NCI-H128 (cell line): ENCODE results near the gene PLEKHO2.

ENCODE experiments used
- DNase-seq: peaks from one replicate; lab custom pipeline; 2025; ENCODE audit not compliant: unreplicated experiment; lab: John Stamatoyannopoulos, UW

PLEKHO2 gene

DNA sequence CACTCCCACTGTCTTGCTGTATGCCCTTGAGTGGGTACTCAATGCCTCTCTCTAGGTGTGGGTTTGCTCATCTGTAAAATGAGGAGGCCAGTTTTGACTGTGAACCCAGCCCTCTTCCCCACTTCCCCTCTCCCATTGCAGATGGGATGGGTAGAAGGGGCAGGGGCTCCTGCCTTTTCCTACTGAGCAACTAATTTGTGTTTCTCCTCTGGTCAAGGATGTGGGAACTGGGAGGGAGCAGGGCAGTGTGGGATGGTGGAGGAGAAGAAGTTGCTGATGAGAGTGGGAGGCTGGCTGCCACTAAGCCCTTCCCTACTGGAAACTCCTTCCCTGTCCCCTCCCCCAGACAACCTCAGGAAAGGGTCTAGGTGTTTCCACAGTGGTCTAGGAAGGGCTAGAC, 49.8 kb downstream of the PLEKHO2 start:
- DNase-seq = no peak

DNA sequence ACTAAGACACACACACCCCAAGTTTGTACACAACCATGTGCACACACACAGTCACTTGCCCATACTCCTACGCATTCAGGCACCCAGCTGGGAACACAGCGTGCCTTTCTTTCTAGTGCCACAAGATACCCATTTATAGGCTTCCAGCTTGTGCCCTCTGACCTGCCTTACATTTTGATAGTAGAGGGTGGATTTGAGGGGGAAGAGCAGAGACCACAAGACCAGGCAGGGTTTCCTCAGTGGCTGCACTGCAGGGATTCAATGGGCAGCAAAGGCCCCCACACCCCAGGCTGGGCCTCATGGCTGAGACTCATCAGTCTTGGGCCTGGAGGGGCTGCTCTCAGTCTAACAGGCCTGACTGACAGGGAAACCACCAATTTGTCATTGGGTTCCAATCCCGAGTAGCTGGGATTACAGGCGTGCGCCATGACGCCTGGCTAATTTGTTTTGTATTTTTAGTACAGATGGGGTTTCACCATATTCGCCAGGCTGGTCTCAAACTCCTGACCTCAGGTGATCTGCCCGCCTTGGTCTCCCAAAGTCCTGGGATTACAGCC, 51.2 kb downstream of the PLEKHO2 start:
- no peak for DNase-seq

- no peak for DNase-seq
These were observed 52.0 kb downstream of the PLEKHO2 start for GRCh38 chr15:64893481-64894394.

- DNase-seq = no peak
These were observed 52.8 kb downstream of the PLEKHO2 start for GRCh38 chr15:64894395-64895056.

DNA sequence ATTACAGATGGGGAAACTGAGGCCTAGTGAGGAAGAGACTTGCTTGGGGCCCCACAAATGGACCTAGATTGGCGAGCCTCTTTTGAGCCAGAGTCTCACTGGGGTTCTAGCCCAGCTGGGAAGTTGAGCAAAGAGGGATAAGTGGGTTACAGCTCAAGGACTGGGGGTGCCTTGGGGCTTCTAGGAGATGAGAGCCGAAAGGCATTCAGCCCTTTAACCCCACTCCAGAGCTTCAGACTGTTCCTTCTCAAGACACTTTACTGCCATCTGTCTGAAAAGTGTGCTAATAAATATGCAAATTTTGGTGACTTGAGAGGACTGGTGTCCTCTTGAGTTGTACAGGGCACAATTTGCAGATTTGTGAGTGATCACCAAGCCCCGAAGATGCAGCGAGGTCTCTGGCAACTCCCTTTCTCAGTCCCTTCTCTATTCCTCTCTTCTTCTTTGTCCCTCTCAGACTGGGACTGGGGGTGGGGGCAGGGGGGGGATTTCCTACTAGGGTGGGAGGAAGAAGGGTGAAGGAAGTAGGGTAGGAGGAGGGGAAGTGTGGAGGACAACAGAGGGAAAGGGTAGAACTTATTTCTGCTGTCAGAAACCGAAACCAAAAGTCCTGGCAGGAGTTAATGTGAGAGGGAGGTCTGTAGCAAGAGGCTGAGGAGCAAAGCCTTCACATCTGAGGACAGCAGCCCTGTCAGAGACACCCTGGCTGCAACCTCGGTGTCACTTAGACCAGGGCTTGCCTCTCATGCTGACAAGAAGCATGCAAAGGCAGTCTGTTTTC, 53.8 kb downstream of the PLEKHO2 start:
- DNase-seq = no peak

- no peak for DNase-seq
These were observed 54.8 kb downstream of the PLEKHO2 start for GRCh38 chr15:64896371-64897069.

- no peak for DNase-seq
These were observed 55.8 kb downstream of the PLEKHO2 start for GRCh38 chr15:64897345-64897985.

GRCh38 chr15:64898406-64898805, 56.7 kb downstream of the PLEKHO2 start:
- DNase-seq = no peak

DNA sequence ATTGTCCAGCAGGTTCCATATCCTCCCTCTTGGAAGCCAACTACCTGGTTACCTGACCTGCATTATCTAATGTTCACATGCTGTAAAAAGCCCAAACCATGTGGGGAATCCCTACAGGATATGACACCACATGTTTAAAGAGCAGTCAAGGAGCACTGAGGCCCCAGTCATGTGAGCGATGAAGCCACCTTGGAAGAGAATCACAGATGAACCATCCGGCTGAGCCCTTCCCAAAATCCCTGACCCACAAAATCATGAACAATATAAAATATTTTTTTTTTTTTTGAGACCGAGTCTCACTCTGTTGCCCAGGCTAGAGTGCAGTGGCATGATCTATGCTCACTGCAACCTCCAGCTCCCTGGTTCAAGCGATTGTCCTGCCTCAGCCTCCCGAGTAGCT, 59.4 kb downstream of the PLEKHO2 start:
- no peak for DNase-seq

DNA sequence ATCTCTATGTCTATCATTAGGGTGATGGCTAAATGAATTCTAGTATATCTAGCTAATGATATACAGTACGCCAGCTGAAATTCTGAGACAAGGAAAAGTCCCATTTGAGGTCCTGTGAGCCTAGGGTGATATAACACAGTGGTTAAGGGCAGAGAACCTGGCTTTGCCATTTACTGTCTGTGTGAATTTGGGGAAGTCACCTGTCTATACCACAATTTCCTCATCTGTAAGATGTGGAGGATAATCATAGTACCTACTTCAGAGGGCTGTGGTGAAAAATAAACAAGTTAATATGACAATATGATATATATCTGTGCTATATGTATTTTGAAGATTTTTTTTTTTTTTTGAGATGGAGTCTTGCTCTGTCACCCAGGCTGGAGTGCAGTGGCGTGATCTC, 60.2 kb downstream of the PLEKHO2 start:
- no peak for DNase-seq

DNA sequence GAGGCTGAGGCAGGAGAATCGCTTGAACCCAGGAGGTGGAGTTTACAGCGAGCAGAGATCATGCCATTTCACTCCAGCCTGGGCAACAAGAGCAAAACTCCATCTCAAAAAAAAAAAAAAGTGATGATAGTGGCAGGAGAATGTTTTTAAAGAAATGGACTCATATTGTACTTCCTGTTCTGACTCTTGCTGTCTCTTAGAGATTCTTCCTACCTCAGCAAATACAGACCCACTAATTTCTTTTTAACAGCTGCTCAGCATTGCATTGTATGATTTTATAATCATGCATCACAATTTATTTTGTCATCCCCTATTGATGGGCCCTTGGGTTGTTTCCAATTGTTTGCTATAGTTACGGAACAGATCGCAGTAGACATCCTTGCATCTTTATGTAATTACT, 61.1 kb downstream of the PLEKHO2 start:
- DNase-seq = no peak

- DNase-seq = no peak
These were observed 61.7 kb downstream of the PLEKHO2 start for GRCh38 chr15:64903326-64903950.

DNA sequence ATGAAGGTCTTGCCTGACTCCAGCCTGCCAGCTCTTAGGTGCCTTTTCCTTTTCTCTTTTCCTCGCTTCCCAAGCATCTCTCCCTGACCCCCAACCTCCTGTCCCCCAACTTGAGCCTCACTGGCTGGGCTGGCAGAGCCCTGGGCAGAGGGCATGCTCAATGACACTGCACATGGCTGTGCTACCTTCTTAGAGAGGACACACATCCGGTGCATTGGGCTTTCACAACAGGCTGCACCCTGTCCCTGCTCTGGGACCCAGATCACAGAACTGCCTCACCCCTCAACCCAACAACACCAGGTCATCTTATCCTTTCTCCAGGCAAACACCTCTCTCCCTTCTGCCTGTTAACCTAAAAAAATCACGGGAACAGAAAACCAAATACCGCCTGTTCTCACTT, 62.5 kb downstream of the PLEKHO2 start:
- DNase-seq = no peak

DNA sequence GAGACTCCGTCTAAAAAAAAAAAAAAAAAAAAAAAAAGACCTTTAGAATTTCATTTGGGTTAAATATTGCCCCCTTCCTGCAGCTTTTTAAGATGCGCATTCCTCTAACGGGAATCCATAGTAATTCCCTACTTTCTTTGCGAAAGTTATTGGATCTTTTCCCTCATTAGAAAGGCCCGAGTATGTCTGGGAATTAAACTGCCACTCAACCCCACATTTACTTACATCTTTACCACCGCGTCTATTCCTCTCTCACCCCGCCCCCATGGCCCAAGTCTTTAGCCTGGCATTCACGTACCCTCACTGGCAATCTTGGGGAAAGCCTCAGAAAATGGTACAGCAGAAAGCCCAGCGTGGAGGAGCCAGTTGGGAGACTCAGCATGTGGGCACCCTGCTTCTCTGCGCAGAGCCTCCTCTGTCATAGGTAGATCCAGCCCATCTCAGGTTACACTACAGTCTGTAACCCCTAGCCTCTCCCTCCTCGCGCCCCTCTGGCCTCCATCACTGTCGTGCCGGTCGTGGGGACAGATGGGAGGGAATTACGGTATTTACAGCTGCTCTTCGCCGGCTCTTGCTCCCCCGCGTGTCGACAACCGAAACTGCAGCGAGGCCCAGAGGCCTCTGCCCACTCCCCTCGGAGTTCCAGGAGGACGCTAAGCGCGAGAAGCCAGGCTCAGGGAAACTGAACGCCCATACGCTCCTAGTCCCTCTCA, 63.6 kb downstream of the PLEKHO2 start:
- DNase-seq = no peak

DNA sequence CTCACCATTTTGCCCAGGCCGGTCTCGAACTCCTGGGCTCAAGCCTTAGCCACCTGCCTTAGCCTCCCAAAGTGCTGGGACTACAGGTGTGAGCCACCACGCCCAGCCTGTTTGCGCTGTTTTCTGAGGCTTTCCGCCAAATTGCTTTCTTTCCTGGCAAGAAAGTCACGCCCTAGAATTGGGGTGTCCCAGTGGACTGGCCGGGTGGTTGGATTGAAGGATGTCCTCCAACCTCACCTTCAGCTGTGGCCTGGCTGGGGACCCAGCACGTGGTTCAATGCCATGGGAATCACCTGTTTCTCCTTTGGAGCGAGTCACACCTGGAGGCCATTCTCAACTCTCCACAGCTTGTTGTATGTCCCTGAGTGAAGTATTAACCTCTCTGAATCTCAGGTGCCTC, 64.2 kb downstream of the PLEKHO2 start:
- DNase-seq = no peak

DNA sequence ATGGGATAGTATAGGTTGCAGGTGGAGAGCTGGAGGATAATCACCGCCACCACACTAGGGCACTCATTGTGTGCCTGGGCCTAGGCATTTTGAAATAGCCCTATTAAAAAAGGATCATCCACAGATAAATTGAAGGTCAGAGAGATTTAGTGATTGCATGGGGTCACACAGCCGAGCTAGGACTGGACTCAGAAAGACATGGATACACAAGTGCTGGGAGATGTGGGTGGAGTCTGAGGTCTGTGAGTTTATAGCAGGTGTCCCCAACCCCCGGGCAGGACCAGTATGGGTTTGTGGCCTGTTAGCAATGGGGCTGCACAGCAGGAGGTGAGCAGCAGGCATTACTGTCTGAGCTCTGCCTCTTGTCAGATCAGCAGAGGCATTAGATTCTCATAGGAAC, 64.7 kb downstream of the PLEKHO2 start:
- DNase-seq = no peak

- DNase-seq = no peak
These were observed 66.3 kb downstream of the PLEKHO2 start for GRCh38 chr15:64907991-64908390.

DNA sequence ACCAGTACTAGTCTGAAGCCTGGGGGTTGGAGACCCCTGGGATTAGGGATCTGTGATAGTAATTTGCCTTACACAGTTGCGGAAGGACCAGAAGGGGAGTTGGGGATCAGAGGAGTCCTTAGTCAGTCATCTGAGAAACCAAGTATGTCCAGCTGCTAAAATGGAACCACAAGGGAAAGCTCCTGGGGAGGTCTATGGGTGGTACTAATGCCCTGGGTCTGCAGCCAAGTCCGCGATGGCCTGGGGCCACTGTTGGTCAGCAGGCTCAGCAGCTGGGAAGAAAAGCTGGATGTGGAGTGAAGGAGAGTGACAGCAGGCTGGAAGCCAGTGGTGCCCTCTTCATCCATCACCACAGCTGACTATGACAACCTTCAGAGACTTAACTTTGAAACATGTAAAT, 67.8 kb downstream of the PLEKHO2 start:
- DNase-seq = no peak
